Measurements from ENCODE around the gene CACNB4. TPM values are rescaled to one million over a fixed set of nuclear protein-coding genes. Genes with fewer than 3 reads are reported as not detected.
"Not testable (repeated sequence)": the region's sequence is repeated elsewhere in the genome, so short reads cannot be mapped to it uniquely, and the experiment has no call there.

CACNB4 gene
- total RNA-seq, 4 donors from 2014 or later = 0.88 to 4.6 (median 2.6) TPM

GRCh38 chr2:151943461-151943860 lies 155.4 kb downstream of the CACNB4 start:
- Histone ChIP-seq H3K27ac (no peak overlapping the region), H3K36me3 (no peaks in the 10 kb centered on the region), H3K27me3 (no peaks in the 10 kb centered on the region), H3K4me1 (no peaks in the 10 kb centered on the region), H3K9me3 (no peaks in the 10 kb centered on the region), H3K4me3 (no peak overlapping the region)
- no peak for TF ChIP-seq CTCF (IDR thresholded peaks at IDR 0.05)
- TF ChIP-seq POLR2A (IDR thresholded peaks at IDR 0.05) = no peak
- no peak for DNase-seq

DNA sequence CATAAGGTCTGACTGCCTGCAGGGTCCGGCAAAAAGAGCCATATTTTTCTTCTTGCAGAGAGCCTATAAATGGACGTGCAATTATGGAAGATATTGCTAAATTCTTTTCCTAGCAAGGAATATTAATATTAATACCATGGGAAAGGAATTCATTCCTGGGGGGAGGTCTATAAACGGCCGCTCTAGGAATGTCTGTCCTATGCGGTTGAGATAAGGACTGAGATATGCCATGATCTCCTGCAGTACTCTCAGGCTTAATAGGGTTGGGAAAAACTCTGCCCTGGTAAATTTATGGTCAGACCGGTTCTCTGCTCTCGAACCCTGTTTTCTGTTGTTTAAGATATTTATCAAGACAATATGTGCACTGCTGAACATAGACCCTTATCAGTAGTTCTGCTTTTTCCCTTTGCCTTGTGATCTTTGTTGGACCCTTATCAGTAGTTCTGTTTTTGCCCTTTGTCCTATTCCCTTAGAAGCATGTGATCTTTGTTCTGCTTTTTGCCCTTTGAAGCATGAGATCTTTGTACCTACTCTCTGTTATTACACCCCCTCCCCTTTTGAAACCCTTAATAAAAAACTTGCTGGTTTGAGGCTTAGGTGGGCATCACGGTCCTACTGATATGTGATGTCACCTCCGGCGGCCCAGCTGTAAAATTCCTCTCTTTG lies 156.2 kb downstream of the CACNB4 start:
- H3K36me3 ChIP-seq, H3K27ac ChIP-seq, DNase-seq, H3K4me3 ChIP-seq, H3K9me3 ChIP-seq, H3K4me1 ChIP-seq, H3K27me3 ChIP-seq: not testable (repeated sequence)

DNA sequence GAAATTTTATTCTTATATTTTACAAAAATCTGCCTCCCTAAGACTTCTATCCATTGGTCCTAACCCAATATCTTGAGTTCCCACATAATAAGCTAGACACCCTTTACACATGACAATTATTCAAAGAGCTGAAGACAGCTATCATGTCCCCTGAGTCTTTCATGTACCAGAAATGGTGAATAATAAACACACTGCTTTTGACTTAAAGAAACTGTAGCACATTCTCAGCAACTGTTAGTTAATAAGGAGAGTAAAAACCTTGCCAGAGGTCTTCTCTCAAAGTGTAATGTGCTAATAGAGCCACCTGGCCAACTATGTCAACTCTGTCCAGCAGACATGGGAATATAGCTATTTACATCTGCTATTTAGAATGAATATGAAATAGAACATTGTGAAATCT lies 160.9 kb downstream of the CACNB4 start:
- TF ChIP-seq POLR2A (IDR thresholded peaks at IDR 0.05) (no peak), CTCF (IDR thresholded peaks at IDR 0.05) (no peak)
- no peaks in the 10 kb centered on the region for H3K9me3 ChIP-seq
- no peaks in the 10 kb centered on the region for H3K27me3 ChIP-seq
- H3K4me1 ChIP-seq = no peaks in the 10 kb centered on the region
- no peaks in the 10 kb centered on the region for H3K36me3 ChIP-seq
- H3K27ac ChIP-seq = no peak overlapping the region
- no peak overlapping the region for H3K4me3 ChIP-seq
- DNase-seq = no peak

- no peaks in the 10 kb centered on the region for H3K36me3 ChIP-seq
- H3K27me3 ChIP-seq = no peaks in the 10 kb centered on the region
- no peak overlapping the region for H3K27ac ChIP-seq
- H3K4me1 ChIP-seq = no peaks in the 10 kb centered on the region
- TF ChIP-seq POLR2A (IDR thresholded peaks at IDR 0.05) = no peak
- no peak for TF ChIP-seq CTCF (IDR thresholded peaks at IDR 0.05)
- DNase-seq = no peak
- H3K4me3 ChIP-seq = no peak overlapping the region
- no peaks in the 10 kb centered on the region for H3K9me3 ChIP-seq
Measured at GRCh38 chr2:151936626-151937025, 162.2 kb downstream of the CACNB4 start.

GRCh38 chr2:151933266-151933804 lies 165.5 kb downstream of the CACNB4 start:
- H3K9me3 ChIP-seq = no peaks in the 10 kb centered on the region
- no peak overlapping the region for H3K4me3 ChIP-seq
- H3K36me3 ChIP-seq = no peaks in the 10 kb centered on the region
- H3K4me1 ChIP-seq = no peaks in the 10 kb centered on the region
- TF ChIP-seq CTCF (IDR thresholded peaks at IDR 0.05) = no peak
- TF ChIP-seq POLR2A (IDR thresholded peaks at IDR 0.05) = no peak
- H3K27ac ChIP-seq = no peak overlapping the region
- DNase-seq = no peak
- H3K27me3 ChIP-seq = no peaks in the 10 kb centered on the region

GRCh38 chr2:151931756-151932155 lies 167.1 kb downstream of the CACNB4 start:
- Histone ChIP-seq H3K27ac (no peak overlapping the region), H3K27me3 (no peaks in the 10 kb centered on the region), H3K4me1 (no peaks in the 10 kb centered on the region), H3K9me3 (no peaks in the 10 kb centered on the region), H3K36me3 (no peaks in the 10 kb centered on the region), H3K4me3 (no peak overlapping the region)
- no peak for TF ChIP-seq POLR2A (IDR thresholded peaks at IDR 0.05)
- DNase-seq = no peak
